GM18861 (cell line): ENCODE measurements around the gene RHO.
"Not testable (repeated sequence)": the region's sequence is repeated elsewhere in the genome, so short reads cannot be mapped to it uniquely, and the experiment has no call there.

Experiments
- ATAC-seq: cut with Tn5 transposase; IDR thresholded peaks from one replicate; pipeline ENCODE4 v1.9.1; 2021; ENCODE audit not compliant: unreplicated experiment

Gene RHO

GRCh38 chr3:129542747-129543146, 14.3 kb downstream of the RHO start:
- no peak for ATAC-seq

GRCh38 chr3:129543156-129543790, 14.8 kb downstream of the RHO start, which contains the start of gene H1-8:
TSS of gene H1-8 (plus strand) at chr3:129543175. CDS start at chr3:129543219, 44 bp downstream.
- ATAC-seq = no peak

GRCh38 chr3:129543999-129544398, 15.6 kb downstream of the RHO start:
- ATAC-seq = no peak

DNA sequence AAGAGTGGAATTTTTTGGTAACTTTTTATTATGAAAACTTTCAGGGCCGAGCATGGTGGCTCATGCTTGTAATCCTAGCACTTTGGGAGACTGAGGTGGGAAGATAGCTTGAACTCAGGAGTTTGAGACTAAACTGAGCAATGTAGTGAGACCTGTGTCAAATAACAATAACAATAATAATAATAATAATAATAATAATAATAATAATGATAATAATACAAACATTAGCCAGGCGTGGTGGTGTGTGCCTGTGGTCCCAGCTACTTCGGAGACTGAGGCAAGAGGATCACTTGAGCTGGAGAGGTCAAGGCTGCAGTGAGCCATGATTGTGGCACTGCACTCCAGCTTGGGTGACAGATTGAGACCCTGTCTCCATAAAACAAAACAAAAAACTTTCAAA, 17.5 kb downstream of the RHO start:
- ATAC-seq = not testable (repeated sequence)

DNA sequence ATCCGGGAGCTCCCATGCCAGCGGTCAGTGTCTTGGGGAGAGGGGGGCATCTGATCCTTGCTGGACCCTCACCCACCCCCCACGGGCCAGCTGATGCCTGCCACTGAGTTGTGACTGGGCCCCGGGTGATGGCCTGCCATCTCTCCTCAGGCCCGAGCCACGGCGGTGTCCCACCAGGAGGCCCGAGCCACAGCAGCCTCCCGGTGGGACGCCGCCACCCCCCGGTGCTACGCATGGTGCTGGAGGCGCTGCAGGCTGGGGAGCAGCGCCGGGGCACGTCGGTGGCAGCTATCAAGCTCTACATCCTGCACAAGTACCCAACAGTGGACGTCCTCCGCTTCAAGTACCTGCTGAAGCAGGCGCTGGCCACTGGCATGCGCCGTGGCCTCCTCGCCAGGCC, 18.8 kb downstream of the RHO start:
- ATAC-seq = no peak

- no peak for ATAC-seq
These were observed 19.9 kb downstream of the RHO start for GRCh38 chr3:129548104-129548965.

DNA sequence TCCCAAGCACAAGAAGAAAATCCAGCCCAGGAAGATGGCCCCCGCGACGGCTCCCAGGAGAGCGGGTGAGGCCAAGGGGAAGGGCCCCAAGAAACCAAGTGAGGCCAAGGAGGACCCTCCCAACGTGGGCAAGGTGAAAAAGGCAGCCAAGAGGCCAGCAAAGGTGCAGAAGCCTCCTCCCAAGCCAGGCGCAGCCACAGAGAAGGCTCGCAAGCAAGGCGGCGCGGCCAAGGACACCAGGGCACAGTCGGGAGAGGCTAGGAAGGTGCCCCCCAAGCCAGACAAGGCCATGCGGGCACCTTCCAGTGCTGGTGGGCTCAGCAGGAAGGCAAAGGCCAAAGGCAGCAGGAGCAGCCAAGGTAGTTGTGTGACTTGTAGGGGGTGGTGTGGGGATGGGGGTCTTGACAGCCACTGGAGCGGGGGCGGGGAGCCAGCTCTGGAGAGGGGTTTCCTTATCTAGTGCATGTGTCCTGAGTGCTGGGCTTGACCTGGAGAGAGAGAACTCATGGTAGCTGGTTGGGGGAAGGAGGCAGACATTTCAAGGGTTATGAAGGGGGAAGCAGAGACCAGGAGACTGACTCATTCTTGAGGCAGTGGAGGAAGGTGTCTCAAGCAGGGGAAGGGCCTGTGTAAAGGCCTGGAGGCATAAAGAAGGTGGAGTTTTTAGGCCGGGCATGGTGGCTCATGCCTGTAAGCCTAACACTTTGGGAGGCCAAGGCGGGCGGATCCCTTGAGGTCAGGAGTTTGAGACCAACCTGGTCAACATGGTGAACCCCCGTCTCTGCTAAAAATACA, 20.8 kb downstream of the RHO start:
- ATAC-seq = no peak

GRCh38 chr3:129549805-129550204, 21.4 kb downstream of the RHO start:
- no peak for ATAC-seq

DNA sequence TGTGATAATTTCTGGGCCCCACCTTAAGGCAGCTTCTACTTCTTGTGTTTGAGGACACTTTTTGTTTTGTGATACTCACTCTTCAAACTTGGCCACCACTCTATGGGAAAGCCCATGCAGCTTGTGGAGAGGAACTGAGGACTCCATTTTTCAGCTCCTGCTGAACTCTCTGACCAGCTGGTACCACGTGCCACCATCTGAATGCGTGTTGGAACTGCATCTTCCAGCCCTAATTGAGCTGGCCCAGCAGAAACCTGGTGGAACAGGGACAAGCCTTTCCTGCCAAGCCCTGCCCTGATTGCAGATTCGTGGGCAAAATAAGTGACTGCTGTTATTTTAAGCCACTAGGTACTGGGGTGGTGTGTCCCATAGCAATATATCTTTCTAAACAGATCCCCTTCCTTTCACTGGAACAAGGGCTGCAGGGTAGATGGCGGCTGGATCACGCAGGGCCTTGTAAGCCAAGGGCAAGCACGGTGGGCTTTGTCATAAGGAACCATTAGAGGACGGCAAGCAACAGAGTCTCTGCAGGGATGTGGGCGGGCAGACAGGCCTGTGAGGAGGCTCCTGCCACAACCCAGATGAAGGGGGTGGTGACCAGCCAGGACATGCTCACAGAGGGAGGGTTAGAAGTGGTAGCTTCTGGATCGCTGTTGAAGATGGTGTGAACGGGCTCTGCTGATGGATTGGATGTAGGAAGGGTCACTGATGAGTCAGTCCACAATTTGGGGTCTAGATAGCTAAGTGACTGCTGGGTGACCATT, 24.0 kb downstream of the RHO start:
- no peak for ATAC-seq

DNA sequence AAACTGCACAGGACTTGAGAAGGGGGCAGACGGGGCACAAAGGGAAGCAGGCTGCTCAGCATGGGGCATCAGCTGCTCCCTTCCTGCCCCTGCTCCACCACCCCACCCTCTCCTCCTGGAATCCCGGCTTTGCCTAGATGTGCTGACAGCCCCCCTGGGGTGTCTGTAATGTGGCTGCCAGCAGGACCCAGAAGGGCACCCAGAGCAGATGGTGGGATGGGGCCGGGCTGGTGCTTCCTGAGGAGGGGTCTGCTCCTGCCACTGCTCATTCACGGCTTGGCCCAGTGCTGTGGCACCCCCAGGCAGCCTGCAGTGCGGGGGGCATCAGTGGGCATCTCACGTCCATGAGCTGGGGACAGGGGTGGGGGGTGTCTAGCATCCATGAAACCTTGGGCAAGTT, 24.7 kb downstream of the RHO start:
- ATAC-seq = no peak

DNA sequence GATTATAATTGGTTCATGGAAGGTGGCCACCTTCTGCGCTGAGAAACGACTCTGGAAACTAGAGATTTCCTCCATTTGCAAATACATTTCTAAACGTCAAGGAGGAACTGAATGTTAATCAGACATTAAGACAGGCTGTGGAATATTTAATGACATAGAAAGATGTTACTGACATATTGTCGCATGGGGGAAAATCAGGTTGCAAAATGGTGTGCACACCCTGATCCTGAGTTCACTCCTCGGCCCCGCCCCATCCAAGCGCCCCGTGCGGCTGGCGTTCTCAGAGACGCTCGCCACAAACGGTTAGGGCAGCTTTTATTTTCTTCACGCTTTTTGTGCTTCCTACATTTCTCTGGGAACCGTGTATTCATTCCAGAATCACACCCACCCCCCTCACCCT, 25.3 kb downstream of the RHO start:
- no peak for ATAC-seq

DNA sequence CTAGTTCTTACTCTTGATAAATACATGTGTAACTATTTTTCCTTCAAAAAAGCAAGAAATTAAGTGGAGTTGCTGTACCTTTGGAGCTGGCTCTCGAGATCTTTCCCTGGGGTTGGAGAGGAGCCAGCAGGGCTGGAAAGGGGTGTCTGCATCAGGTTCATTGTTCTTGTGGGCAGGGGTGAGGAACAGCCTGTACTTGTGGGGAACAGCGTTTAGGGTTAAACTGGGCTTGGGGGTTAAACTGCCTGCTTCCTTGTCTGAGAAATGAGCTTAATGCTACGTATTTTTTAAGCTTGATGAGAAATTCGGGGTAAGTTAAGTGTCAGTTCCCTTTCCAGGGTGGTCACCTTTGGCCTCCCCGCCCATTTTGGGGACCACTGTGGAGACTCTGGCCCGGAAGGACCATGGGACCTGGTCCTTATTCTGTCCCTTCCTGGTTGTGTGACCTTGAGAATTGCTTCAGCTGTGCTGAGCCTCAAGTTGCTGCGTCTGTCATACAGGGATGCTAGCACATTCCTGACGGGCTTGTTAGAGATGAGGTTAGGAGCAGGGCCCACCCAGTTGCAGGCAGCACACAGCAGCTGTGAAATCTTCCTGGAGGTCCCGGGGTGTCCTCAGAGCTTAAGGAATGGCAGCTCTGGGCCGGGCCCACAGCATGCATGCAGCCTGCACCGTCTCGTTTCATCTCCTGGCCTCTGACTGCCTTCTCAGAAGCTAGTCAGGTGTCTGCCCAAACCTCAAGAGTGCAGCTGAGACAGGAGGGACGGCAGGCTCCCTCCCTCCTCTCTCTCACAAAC, 26.1 kb downstream of the RHO start:
- no peak for ATAC-seq

GRCh38 chr3:129555153-129555550, 26.7 kb downstream of the RHO start:
- ATAC-seq = no peak

DNA sequence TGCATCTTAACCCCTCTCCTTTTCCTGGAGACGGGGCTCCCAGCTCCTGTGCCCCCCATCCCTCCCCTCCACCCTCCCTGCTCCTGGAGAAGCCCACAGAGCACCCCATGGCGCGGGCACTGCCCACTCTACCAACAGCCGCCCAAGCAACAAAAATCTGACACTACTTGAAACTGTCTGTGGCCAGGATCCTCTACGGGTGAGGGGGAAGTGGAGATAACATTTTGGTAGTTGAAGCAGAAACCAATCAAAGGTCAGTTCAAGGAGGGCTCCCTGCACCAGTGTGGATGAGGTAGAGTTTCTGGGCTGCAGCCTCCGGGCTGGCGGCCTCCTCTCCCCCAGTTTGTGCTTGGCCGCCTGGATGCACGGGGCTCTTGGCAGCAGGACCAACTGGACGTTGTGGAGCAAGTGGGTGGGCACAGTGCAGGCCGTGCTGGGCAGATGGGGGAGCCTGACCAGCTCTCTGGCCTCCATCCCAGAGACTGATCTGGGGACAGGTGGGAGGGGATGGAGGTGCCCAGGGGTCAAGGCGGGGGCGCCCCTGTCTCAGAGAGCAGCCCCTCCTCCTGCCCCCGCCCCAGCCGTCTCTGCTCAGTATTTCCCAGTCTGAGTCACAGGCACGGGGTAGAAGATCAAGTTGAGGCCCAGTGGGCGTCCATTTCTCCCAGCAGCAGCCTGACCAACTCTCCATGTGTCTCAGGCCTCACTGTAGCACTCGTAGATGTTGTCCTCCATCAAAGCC, 27.3 kb downstream of the RHO start:
- no peak for ATAC-seq

DNA sequence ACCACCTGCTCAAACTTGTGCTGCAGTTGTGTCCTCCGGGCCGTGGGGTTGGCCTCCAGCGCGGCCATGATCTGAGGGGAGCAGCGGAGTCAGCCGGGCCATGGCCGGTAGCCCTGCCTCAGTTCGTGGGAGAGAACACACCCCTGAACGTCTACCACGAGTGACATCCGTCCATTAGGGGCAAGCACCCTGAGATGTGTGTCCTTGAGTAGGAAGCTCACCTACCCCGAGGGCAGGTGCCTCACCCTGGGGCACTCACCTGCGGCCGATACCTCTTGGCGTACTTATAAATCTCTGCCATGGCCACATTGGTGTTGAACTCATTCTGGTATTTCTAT, 27.9 kb downstream of the RHO start:
- no peak for ATAC-seq

GRCh38 chr3:129556890-129557547, 28.6 kb downstream of the RHO start:
- no peak for ATAC-seq

DNA sequence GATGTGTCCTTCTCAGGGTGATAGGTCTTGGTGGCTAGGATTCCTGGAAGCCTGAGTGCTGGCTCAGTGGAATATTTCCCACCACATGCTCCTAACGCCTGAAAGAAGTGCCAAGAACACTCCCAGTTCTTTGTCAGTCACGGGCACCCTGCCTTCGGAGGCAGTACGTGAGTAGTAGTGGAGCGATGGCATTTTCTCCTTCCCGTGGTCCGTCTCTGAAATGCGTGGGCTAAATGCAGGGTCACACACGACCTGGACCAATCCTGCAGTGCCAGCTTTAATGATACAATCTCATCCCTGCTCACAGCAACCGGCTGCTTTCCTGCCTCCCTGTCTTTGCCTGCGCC, 29.1 kb downstream of the RHO start:
- ATAC-seq = no peak

GRCh38 chr3:129558081-129558771, 29.8 kb downstream of the RHO start:
- no peak for ATAC-seq
